Activated naive CD4-positive, alpha-beta T cell treated with anti-CD3 and anti-CD28 coated beads, Interleukin-2, amount 10 ng/mL, durations not matched to agents 7 days and 5 days (primary cell): ENCODE results near the gene PNKD.

Source experiments
- CTCF ChIA-PET: fragments of 350-600 bp; sonication (Branson Sonifier 250); formaldehyde crosslinking; loops from one replicate; lab custom pipeline; 2021; ENCODE audit warnings: antibody characterized with exemption; lab: Charles Lee
- DNase-seq: peaks from one replicate; pipeline ENCODE4 v3.0.0-alpha.2; 2020
- H3K27ac Mint-ChIP-seq: one replicate; pipeline ENCODE4 v1.8.0; 2021; ENCODE audit warnings: mild to moderate bottlenecking, moderate library complexity, mixed read lengths
- H3K27me3 Mint-ChIP-seq: one replicate; pipeline ENCODE4 v1.8.0; 2021; ENCODE audit warnings: mild to moderate bottlenecking, mixed read lengths
- H3K36me3 Mint-ChIP-seq: one replicate; pipeline ENCODE4 v1.8.0; 2021; ENCODE audit warnings: mixed read lengths
- H3K4me1 Mint-ChIP-seq: one replicate; pipeline ENCODE4 v1.8.0; 2021; ENCODE audit warnings: mixed read lengths
- H3K4me3 Mint-ChIP-seq: one replicate; pipeline ENCODE4 v1.8.0; 2021; ENCODE audit warnings: mild to moderate bottlenecking, moderate library complexity, mixed read lengths
- H3K9me3 Mint-ChIP-seq: one replicate; pipeline ENCODE4 v1.8.0; 2021; ENCODE audit warnings: mixed read lengths

The PNKD gene

DNA sequence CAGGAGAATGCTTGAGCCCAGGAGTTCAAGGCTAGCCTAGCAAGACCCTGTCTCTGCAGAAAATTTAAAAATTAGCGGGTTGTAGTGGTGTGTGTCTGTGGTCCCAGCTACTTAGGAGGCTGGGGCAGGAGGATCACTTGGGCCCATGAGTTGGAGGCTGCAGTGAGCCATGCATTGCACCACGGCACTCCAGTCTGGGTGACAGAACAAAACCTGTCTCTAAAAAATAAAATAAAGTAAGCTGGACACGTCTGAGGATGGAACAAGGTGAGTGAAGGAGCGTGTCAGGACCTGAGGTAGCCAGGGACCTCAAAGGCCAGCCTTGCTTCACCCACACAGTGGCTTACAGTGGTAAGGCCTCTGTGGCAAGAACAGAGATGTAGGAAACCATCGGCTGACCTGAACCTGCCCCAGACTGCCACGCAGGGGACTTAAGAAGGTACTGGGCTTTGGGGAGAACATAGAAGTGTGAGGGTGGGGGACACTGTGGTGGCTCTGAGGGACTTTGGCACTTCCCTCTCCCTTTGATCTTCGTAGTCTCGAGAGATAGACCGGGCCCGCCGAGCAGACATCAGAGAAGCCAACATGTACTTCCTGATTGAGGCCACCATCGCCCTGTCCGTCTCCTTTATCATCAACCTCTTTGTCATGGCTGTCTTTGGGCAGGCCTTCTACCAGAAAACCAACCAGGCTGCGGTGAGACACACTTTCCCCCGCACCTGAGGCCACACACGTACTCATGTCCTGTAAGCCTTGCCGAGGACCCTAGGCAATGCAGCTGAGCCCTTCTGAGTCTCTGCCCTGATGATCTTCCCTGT lies 119.2 kb downstream of the PNKD start:
- H3K36me3 Mint-ChIP-seq: no peaks in the 10 kb centered on the region
- no peak overlapping the region for H3K27ac Mint-ChIP-seq
- H3K4me3 Mint-ChIP-seq: no peak overlapping the region
- H3K27me3 Mint-ChIP-seq: peaks cover 67% of the 10 kb centered on the region
- no peaks in the 10 kb centered on the region for H3K9me3 Mint-ChIP-seq
- peaks cover 22% of the 10 kb centered on the region for H3K4me1 Mint-ChIP-seq
- CTCF ChIA-PET: no interaction called here
- DNase-seq: no peak

DNA sequence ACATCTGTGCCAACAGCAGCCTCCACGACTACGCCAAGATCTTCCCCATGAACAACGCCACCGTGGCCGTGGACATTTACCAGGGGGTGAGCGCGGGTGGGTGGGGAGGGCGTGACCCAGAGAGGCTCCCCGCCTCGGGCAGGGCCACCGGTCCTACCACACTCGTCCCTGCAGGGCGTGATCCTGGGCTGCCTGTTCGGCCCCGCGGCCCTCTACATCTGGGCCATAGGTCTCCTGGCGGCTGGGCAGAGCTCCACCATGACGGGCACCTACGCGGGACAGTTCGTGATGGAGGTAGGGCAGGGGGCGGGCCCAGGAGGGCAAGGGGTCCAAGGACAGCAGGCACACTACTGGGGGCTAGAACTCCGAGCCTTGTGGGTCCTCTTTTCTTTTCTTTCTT lies 120.9 kb downstream of the PNKD start:
- Mint-ChIP-seq H3K36me3 (no peaks in the 10 kb centered on the region), H3K27ac (no peak overlapping the region), H3K4me1 (peaks cover 34% of the 10 kb centered on the region), H3K9me3 (no peaks in the 10 kb centered on the region), H3K4me3 (no peak overlapping the region), H3K27me3 (peaks cover 53% of the 10 kb centered on the region)
- DNase-seq: no peak
- CTCF ChIA-PET: no interaction called here

DNA sequence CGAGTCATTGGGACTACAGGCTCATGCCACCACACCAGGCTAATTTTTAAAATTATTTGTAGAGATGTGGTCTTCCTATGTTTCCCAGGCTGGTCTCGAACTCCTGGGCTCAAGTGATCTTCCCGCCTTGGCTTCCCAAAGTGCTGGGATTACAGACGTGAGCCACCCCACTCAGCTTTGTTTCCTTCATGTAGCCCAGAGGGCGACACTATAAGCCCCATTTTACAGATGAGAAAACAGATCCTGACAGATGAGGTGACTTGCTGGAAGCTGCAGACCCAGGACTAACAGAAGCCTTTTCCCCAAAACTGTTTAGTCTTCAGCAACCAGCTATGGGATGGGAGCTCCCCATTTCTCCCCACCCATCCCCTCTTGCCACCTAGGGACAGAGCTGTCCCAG lies 122.1 kb downstream of the PNKD start:
- no peak overlapping the region for H3K27ac Mint-ChIP-seq
- H3K27me3 Mint-ChIP-seq: peaks cover 40% of the 10 kb centered on the region
- H3K36me3 Mint-ChIP-seq: peaks cover under 1% of the 10 kb centered on the region
- CTCF ChIA-PET: interaction anchor here (0.8 to 1.3 kb wide), 3 partner anchors 13 to 36 kb away, joined by 3 read pairs; partner anchors contain the start of gene CATIP
- peaks cover 33% of the 10 kb centered on the region for H3K4me1 Mint-ChIP-seq
- H3K4me3 Mint-ChIP-seq: no peak overlapping the region
- no peaks in the 10 kb centered on the region for H3K9me3 Mint-ChIP-seq
- no peak for DNase-seq

DNA sequence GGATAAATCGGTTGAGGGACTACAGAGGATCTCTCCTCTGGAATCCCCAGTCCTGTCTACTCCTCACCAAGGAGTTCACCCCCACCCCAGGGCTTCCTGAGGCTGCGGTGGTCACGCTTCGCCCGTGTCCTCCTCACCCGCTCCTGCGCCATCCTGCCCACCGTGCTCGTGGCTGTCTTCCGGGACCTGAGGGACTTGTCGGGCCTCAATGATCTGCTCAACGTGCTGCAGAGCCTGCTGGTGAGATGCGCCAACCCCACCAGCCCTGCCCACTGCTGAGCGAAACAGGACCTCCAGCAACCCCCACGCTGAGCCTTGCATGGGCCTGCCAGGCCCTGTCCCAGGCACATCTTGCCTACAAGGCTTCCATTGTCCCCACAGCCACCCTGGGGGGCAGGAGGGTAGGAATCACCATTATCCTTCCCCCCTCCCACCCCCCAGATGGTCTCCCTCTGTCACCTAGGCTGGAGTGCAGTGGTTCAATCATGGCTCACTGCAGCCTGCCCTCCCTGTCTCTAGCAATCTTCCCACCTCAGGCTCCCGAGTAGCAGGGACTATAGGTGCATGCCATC lies 122.7 kb downstream of the PNKD start:
- no peak for DNase-seq
- H3K4me1 Mint-ChIP-seq: peaks cover 34% of the 10 kb centered on the region

DNA sequence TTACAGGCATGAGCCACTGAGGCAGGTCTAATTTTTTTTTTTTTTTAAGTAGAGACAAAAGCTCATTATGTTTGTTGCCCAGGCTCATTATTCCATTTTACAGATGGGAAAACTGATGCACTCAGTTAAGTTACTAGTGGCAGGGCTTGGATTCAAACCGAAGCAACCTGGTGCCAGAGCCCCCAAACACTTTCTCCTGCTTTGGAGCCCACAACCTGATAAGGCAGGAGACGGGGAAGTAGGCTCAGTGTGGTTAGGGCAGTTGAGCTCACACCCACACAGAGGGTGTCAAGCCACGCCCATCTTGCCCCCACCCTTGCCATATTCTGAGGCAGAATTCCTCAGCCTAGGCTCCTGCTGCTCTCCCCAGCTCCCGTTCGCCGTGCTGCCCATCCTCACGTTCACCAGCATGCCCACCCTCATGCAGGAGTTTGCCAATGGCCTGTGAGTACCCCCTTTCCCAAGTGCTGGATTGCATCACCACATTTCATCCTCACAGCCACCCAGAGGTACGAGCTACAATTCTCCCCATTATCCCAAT lies 123.5 kb downstream of the PNKD start:
- Mint-ChIP-seq H3K9me3 (no peaks in the 10 kb centered on the region), H3K36me3 (peaks cover 5% of the 10 kb centered on the region), H3K27me3 (peaks cover 32% of the 10 kb centered on the region), H3K4me1 (peaks cover 34% of the 10 kb centered on the region), H3K27ac (no peak overlapping the region), H3K4me3 (no peak overlapping the region)
- CTCF ChIA-PET: interaction anchor here (0.6 to 2.6 kb wide), 8 partner anchors 10 to 409 kb away, joined by 3 to 14 read pairs (median 4); no protein-coding TSS in a partner anchor
- DNase-seq: no peak

More for the DNA sequence above, 122.7 kb downstream of the PNKD start:
- H3K4me3 Mint-ChIP-seq: no peak overlapping the region
- no peaks in the 10 kb centered on the region for H3K9me3 Mint-ChIP-seq
- peaks cover 37% of the 10 kb centered on the region for H3K27me3 Mint-ChIP-seq
- H3K27ac Mint-ChIP-seq: peak overlapping the region; percentile 7
- CTCF ChIA-PET: interaction anchor here (0.6 to 2.6 kb wide), 6 partner anchors 12 to 409 kb away, joined by 3 to 14 read pairs (median 4); partner anchors contain the start of gene CATIP
- H3K36me3 Mint-ChIP-seq: peaks cover 5% of the 10 kb centered on the region

DNA sequence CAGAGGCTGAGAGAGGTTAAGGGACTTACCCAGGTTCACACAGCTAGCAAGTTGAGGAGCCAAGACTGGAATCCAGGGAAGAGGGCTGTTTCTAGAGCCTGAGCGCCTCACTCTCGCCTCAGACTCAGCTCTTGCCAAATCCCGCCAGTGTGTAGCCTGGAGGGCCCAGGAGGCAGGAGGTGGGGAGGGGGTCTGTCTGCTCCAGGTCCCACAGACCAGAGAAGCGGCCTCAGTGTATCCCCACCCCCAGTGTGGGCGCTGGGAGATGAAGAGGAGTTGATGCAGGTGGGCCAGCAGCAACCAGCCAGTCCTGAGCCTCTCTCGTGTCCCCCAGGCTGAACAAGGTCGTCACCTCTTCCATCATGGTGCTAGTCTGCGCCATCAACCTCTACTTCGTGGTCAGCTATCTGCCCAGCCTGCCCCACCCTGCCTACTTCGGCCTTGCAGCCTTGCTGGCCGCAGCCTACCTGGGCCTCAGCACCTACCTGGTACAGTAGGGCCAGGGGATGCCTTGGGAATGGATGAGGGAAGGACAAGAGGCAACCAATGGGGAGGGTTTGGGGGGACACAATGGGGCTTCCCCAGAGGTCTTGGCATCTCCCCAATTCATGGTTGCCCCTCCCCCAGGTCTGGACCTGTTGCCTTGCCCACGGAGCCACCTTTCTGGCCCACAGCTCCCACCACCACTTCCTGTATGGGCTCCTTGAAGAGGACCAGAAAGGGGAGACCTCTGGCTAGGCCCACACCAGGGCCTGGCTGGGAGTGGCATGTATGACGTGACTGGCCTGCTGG lies 124.2 kb downstream of the PNKD start:
- no peak overlapping the region for H3K27ac Mint-ChIP-seq
- no peak for DNase-seq
- peaks cover 30% of the 10 kb centered on the region for H3K27me3 Mint-ChIP-seq
- peaks cover 5% of the 10 kb centered on the region for H3K36me3 Mint-ChIP-seq
- no peak overlapping the region for H3K4me3 Mint-ChIP-seq
- H3K9me3 Mint-ChIP-seq: no peaks in the 10 kb centered on the region
- peaks cover 34% of the 10 kb centered on the region for H3K4me1 Mint-ChIP-seq
- CTCF ChIA-PET: interaction anchor here (0.6 to 2.6 kb wide), 6 partner anchors 11 to 123 kb away, joined by 3 to 14 read pairs (median 4); no protein-coding TSS in a partner anchor

DNA sequence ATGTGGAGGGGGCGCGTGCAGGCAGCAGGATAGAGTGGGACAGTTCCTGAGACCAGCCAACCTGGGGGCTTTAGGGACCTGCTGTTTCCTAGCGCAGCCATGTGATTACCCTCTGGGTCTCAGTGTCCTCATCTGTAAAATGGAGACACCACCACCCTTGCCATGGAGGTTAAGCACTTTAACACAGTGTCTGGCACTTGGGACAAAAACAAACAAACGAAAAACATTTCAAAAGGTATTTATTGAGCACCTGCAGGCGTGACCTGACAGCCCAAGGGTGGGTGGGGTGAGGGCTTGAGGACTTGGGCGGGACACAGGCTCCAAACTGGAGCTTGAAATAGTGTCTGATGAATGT lies 124.7 kb downstream of the PNKD start:
- Mint-ChIP-seq H3K27ac (no peak overlapping the region), H3K4me1 (peaks cover 34% of the 10 kb centered on the region), H3K4me3 (no peak overlapping the region), H3K36me3 (peaks cover 5% of the 10 kb centered on the region), H3K9me3 (no peaks in the 10 kb centered on the region), H3K27me3 (peaks cover 26% of the 10 kb centered on the region)
- CTCF ChIA-PET: interaction anchor here (0.6 to 2.6 kb wide), 4 partner anchors 93 to 123 kb away, joined by 4 to 14 read pairs (median 5); no protein-coding TSS in a partner anchor
- DNase-seq: no peak

DNA sequence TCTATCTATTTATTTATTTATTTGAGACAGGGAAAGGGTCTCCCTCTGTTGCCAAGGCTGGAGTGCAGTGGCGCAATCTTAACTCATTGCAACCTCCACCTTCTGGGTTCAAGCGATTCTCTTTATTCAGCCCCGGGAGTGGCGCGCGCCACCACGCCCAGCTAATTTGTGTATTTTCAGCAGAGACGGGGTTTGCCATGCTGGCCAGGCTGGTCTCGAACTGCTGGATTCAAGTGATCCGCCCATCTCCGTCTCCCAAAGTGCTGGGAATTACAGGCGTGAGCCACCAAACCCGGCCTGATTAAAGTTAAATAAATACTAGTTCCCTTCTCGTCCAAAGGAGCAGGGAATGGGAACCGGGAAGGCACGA lies 125.1 kb downstream of the PNKD start:
- H3K4me1 Mint-ChIP-seq: peaks cover 34% of the 10 kb centered on the region
- H3K27me3 Mint-ChIP-seq: peaks cover 24% of the 10 kb centered on the region
- H3K36me3 Mint-ChIP-seq: peaks cover 7% of the 10 kb centered on the region
- H3K27ac Mint-ChIP-seq: peak overlapping the region; percentile 97
- H3K4me3 Mint-ChIP-seq: peak overlapping the region; percentile 85
- H3K9me3 Mint-ChIP-seq: no peaks in the 10 kb centered on the region
- CTCF ChIA-PET: interaction anchor here (0.6 to 2.6 kb wide), 6 partner anchors 9 to 123 kb away, joined by 3 to 14 read pairs (median 4); no protein-coding TSS in a partner anchor
- DNase-seq: no peak

DNA sequence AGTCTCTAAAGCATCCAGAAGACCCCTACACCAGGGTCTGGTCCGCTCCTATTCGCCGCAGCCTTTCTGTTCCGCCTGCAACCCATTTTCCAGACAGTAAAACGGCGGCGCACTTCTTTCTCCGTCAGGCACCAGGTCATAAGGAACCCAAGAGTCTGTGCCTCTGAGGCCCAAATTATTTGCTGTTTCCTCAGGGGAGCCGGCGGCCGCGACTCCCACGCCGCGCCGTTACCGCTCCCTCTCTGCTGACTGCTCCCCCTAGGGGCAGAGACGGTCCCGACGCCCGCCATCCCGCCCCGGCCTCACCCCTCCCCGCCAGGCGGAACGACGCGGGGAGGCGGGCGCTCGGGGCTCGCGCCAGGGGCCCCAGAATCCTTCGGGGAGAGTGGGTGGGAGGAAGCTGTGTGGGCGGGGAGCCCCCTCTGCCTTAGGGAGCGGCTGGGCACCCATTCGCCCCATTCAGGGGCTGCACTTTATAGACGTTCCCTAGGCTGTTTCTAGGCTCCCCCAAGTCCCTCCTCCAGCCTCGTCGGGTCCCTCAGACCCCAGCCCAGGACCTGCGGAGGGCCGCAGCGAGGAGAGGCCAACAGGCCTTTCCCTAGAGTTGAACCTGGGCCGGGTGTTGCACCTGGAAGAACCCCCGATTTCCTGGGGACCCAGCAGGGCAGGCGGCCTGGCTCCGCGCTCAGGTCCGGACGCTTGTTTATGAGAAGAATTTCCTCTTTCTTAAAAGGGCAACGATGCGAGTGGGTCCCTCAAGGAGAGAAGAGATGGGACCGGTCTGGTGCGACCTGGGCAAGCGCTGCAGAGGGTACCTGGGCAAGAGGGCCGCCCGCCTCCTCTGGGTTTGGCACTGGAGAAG lies 125.7 kb downstream of the PNKD start:
- peak; percentile 96 for DNase-seq
- Mint-ChIP-seq H3K36me3 (peaks cover 9% of the 10 kb centered on the region), H3K4me1 (peaks cover 35% of the 10 kb centered on the region), H3K27ac (peak overlapping the region; percentile 97), H3K4me3 (peak overlapping the region; percentile 85), H3K27me3 (peaks cover 22% of the 10 kb centered on the region), H3K9me3 (no peaks in the 10 kb centered on the region)
- CTCF ChIA-PET: interaction anchor here (0.6 to 1.7 kb wide), 11 partner anchors 9 to 126 kb away, joined by 3 to 5 read pairs (median 3); partner anchors contain the start of genes AAMP, CATIP and PNKD
